ENCODE data around the gene MEPCE.

- TF ChIP-seq CTCF (IDR thresholded peaks at IDR 0.05 in 8 of 11, conservative IDR thresholded peaks at IDR 0.05 in 3 of 11) (no peak), POLR2A (IDR thresholded peaks at IDR 0.05) (no peak)
These were observed 37.3 kb downstream of the MEPCE start for GRCh38 chr7:100466653-100467605.

Measured in spleen (tissue), 7 donors.